ENCODE data around the gene FGFR2.

- no peak for TF ChIP-seq RARB (CRISPR knock-in tag; IDR thresholded peaks at IDR 0.05)
- TF ChIP-seq SNAI2 (CRISPR knock-in tag; IDR thresholded peaks at IDR 0.05), result no peak
- no peak for TF ChIP-seq CSDC2 (CRISPR knock-in tag; IDR thresholded peaks at IDR 0.05)
- TF ChIP-seq ZFP30 (CRISPR knock-in tag; IDR thresholded peaks at IDR 0.05), result no peak
- TF ChIP-seq PATZ1 (CRISPR knock-in tag; IDR thresholded peaks at IDR 0.05; ENCODE audit: borderline replicate concordance), result no peak
- TF ChIP-seq ZNF8 (CRISPR knock-in tag; IDR thresholded peaks at IDR 0.05), result no peak
- TF ChIP-seq CREB5 (CRISPR knock-in tag; IDR thresholded peaks at IDR 0.05; ENCODE audit: low read depth), result no peak
- no peak for TF ChIP-seq ISL1 (CRISPR knock-in tag; IDR thresholded peaks at IDR 0.05)
- no peak for TF ChIP-seq GLIS3 (CRISPR knock-in tag; IDR thresholded peaks at IDR 0.05)
These were observed 140.5 kb downstream of the FGFR2 start for GRCh38 chr10:121457729-121458128.

All from SK-N-SH treated with all-trans-retinoic acid at 6 μM for 48 hours (cell line).